Measurements from ENCODE around the gene UBAC2.

Gene UBAC2

DNA sequence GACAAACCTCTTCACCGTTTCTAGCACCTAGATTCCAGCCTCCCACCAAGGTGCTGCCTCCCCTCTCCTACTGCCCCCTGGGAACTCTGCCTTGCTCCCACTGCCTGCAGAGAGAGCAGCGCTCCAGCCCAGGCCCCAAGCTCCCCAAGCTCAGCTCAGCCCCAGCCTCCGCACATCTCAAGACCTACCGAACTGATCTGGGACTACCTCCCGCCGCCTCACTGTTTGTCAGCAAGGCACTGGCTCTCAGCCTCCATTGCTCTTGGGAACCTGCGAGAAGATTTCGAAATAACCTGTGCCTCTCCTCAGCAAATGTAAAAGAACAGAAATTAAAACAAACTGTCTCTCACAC lies 198.9 kb downstream of the UBAC2 start:
- DNase-seq (ENCODE audit: low read depth): no peak
- TF ChIP-seq, protein P1, sequence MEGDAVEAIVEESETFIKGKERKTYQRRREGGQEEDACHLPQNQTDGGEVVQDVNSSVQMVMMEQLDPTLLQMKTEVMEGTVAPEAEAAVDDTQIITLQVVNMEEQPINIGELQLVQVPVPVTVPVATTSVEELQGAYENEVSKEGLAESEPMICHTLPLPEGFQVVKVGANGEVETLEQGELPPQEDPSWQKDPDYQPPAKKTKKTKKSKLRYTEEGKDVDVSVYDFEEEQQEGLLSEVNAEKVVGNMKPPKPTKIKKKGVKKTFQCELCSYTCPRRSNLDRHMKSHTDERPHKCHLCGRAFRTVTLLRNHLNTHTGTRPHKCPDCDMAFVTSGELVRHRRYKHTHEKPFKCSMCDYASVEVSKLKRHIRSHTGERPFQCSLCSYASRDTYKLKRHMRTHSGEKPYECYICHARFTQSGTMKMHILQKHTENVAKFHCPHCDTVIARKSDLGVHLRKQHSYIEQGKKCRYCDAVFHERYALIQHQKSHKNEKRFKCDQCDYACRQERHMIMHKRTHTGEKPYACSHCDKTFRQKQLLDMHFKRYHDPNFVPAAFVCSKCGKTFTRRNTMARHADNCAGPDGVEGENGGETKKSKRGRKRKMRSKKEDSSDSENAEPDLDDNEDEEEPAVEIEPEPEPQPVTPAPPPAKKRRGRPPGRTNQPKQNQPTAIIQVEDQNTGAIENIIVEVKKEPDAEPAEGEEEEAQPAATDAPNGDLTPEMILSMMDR (IDR thresholded peaks at IDR 0.05; ENCODE audit: low read length, missing control alignments): no peak
- H3K4me3 ChIP-seq (replicated peaks; ENCODE audit: low read depth, low read length): no peak overlapping the region

DNA sequence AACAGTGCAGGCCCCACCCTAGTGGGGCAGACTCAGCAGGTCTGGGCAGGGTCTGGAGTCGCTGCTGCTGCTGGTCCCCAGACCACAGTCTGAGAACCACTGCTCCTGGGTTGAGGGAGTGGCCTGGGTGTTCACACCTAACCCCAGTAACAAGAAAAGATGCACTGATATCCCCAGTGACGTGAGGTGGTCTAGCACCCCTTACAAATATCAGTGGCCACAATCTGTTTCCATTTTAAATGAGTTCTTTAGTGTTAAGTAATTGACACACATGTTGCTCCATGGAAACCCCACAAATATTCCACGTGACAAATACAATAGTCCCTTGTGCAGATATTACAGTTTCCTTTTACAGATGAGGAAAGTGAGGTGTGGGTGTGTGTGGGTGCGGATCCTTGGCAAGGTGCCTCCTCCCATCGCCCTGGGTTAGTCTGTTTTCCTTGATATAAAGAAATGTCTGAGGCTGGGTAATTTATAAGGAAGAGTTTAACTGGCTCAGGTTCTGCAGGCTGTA lies 202.9 kb downstream of the UBAC2 start:
- no peak for DNase-seq (ENCODE audit: low read depth)
- H3K4me3 ChIP-seq (replicated peaks; ENCODE audit: low read depth, low read length): no peak overlapping the region
- TF ChIP-seq, protein P1 (IDR thresholded peaks at IDR 0.05; ENCODE audit: low read length, missing control alignments): no peak

DNA sequence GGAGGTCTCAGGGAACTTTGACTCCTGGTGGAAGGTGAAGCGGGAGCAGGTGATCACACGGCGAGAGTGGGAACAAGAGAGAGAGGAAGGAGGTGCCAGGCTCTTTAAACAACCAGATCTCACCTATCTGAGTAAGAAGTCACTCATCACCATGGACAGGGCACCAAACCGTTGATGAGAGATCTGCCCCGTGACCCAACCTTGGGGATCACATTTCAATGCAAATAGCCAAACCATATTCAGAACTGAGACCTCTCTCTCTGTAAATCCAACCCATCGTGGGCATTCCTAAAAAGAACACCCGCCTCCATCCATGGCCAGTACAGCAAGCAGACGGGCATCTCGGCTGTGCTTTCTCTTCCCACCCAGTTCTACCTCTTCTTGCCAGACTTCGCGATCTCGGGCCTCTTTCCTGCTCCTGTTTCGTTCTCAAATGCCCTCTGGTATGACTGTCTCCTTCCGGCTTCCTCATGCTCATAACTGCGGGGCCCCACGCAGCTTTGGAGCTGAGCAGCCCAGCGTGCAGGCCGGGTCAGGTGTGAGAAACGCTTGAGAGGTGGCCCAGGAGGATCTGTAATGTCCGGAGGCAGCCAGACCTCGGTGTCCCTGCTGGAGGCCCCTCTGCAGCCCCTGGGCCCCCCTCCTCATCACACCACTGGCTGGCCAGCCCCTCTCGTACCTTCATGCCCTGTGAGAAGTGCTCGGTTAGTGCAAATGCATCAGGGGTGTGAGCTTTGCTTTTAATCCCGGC lies 203.5 kb downstream of the UBAC2 start:
- TF ChIP-seq, protein P1 (IDR thresholded peaks at IDR 0.05; ENCODE audit: low read length, missing control alignments): no peak
- no peak for DNase-seq (ENCODE audit: low read depth)
- no peak overlapping the region for H3K4me3 ChIP-seq (replicated peaks; ENCODE audit: low read depth, low read length)

DNA sequence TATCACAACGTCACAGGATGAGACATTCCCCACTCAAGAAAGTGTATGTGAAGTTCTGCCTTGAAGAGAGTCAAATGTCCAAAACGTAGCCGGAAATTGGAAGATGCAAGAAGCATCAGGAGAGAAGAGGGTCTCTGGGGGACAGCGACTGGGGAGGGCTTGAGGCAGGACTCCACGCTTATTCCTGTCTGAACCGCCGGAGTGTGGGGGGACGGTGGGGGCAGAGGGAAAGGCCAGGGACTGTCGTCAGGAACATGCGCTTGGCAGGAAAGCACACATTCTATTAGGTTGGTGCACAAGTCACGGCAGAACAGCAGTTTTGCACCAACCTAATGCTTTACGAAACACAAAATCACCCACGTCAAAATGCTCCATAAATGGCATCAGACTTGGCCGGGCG lies 205.3 kb downstream of the UBAC2 start:
- no peak overlapping the region for H3K4me3 ChIP-seq (replicated peaks; ENCODE audit: low read depth, low read length)
- no peak for DNase-seq (ENCODE audit: low read depth)

DNA sequence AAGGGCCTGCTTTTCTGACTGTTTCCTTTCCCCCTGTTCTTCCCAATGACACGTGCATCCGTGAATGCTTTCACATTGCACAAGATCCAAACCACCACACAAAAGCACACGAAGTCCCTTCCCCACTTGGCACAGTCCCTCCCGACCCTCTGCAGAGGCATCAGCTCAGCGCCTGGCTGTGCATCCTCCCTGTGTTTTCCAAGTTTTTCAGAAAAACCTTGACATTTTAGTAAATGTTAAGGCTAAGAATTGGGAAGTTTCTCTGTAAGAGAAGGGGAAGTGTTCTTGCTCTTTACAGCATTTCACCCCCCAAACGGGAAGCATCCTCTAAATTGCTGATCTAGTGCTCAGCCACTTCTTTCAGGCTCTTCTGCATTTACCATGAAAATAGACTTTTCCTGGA lies 206.1 kb downstream of the UBAC2 start:
- TF ChIP-seq, protein P1 (IDR thresholded peaks at IDR 0.05; ENCODE audit: low read length, missing control alignments): no peak
- peak; percentile 8 for DNase-seq (ENCODE audit: low read depth)
- H3K4me3 ChIP-seq (replicated peaks; ENCODE audit: low read depth, low read length): no peak overlapping the region

More for the DNA sequence above, 205.3 kb downstream of the UBAC2 start:
- TF ChIP-seq, protein P1 (IDR thresholded peaks at IDR 0.05; ENCODE audit: low read length, missing control alignments): no peak

DNA sequence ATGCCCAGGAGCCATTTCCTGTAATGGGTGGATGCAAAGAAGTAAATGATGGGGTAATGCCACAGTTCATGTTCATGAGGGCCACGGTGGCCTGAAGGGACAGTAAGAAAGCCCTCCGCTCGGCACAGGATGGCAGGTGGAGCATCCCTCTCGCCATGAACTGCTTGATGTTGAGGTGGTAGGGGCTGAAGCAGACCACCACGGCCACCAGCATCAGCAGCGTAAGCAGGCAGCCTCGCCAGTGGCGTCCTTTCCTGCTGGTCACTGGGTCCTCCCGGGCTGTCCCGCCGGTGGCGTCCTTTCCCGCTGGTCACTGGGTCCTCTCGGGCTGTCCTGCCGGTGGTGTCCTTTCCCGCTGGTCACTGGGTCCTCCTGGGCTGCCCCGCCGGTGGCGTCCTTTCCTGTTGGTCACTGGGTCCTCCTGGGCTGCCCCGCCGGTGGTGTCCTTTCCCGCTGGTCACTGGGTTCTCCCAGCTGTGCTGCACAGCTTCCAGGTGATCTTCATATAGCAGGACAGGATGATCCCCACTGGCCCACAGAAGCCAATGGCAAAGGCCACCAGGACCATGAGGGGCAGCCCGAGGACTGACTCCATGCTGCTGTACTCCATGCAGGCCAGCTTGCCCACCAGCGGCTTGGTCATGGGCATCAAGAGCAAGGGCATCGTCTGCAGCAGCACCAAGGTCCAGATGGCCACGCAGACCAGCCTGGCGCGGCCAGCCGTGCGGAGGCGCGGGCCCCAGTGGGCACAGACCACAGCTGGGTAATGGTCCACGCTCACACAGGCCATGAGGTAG lies 207.4 kb downstream of the UBAC2 start:
- H3K4me3 ChIP-seq (replicated peaks; ENCODE audit: low read depth, low read length): no peak overlapping the region
- no peak for DNase-seq (ENCODE audit: low read depth)
- TF ChIP-seq, protein P1 (IDR thresholded peaks at IDR 0.05; ENCODE audit: low read length, missing control alignments): no peak
